Breast epithelium (tissue), 4 donors: Measurements from ENCODE around the gene CDH23. TPM values are rescaled to one million over a fixed set of nuclear protein-coding genes. Genes with fewer than 3 reads are reported as not detected.

Experiments
- DNase-seq, 2 donors: peaks; one replicate each; pipeline ENCODE4 v3.0.0-alpha.2; 2019; ENCODE audit warnings: low spot score in 2 of 2
- H3K27ac ChIP-seq, 2 donors: fragments of 200-600 bp; sonication (generic) in 1 of 2; one replicate each; pipeline ENCODE4 v1.5.1; 2016 to 2019; ENCODE audit warnings: mild to moderate bottlenecking in 1 of 2
- H3K27me3 ChIP-seq, 2 donors: fragments of 200-600 bp; sonication (generic) in 1 of 2; one replicate each; pipeline versions ENCODE4 v1.5.1 to v1.6.0; 2017 to 2019; ENCODE audit warnings: control low read depth in 1 of 2, mild to moderate bottlenecking in 1 of 2
- H3K36me3 ChIP-seq: fragments of 200-600 bp; one replicate; pipeline ENCODE4 v1.5.1; 2019
- H3K4me1 ChIP-seq, 2 donors: fragments of 200-600 bp; sonication (generic); one replicate each; pipeline ENCODE4 v1.5.1; 2016 to 2019; ENCODE audit warnings: control low read depth in 1 of 2
- H3K4me3 ChIP-seq, 3 donors: fragments of 200-600 bp; sonication (generic); 1 replicate in 2 of 3; 2 replicates in 1 of 3; pipeline ENCODE4 v1.5.1; 2016 to 2019; ENCODE audit warnings: mild to moderate bottlenecking in 3 of 3, moderate library complexity in 2 of 3
- H3K9me3 ChIP-seq, 2 donors: fragments of 200-600 bp; sonication (generic) in 1 of 2; one replicate each; pipeline ENCODE4 v1.5.1; 2016 to 2019; ENCODE audit warnings: control low read depth in 1 of 2
- CTCF ChIP-seq, 3 donors: fragments of 450-650 bp; IDR thresholded peaks; one replicate each; pipeline ENCODE4 v1.5.1; 2016 to 2017; ENCODE audit warnings: antibody characterized with exemption in 3 of 3, mild to moderate bottlenecking in 3 of 3, moderate library complexity in 3 of 3
- POLR2A ChIP-seq: fragments of 450-650 bp; IDR thresholded peaks from one replicate; pipeline ENCODE4 v1.6.1; 2016; ENCODE audit warnings: antibody characterized with exemption, mild to moderate bottlenecking, moderate library complexity
- POLR2AphosphoS5 ChIP-seq, 3 donors: sonication (generic); formaldehyde crosslinking; IDR thresholded peaks; one replicate each; pipeline ENCODE4 v1.6.1; 2017; ENCODE audit warnings: antibody characterized with exemption in 3 of 3
- intact Hi-C: fragments of 100-400 bp; cut with DNase I; formaldehyde crosslinking; loops from one replicate; pipeline ENCODE4 v1.15.1; 2023; ENCODE audit warnings: low total_unique reads
- total RNA-seq, 3 donors: library from RNA; depleted of rRNA; stranded (reverse); fragments of >200 nt; gene quantifications; one replicate each; pipeline ENCODE4 v1.1.0, GENCODE V29; 2016

CDH23 gene
- total RNA-seq, 3 donors from 2014 or later = 8.5 to 13.8 (median 11.6) TPM

- no peaks in the 10 kb centered on the region for H3K4me1 ChIP-seq
- DNase-seq = no peak
- H3K9me3 ChIP-seq = no peaks in the 10 kb centered on the region
- H3K27me3 ChIP-seq = no peaks in the 10 kb centered on the region
- H3K36me3 ChIP-seq = no peaks in the 10 kb centered on the region
- no peak for TF ChIP-seq CTCF (IDR thresholded peaks at IDR 0.05)
- TF ChIP-seq POLR2A = no peak
- TF ChIP-seq POLR2AphosphoS5 (IDR thresholded peaks at IDR 0.05) = no peak
- intact Hi-C loops = no loop called here
- H3K4me3 ChIP-seq = no peak overlapping the region
- no peak overlapping the region for H3K27ac ChIP-seq
These were observed 230.7 kb downstream of the CDH23 start for GRCh38 chr10:71627230-71627939.

DNA sequence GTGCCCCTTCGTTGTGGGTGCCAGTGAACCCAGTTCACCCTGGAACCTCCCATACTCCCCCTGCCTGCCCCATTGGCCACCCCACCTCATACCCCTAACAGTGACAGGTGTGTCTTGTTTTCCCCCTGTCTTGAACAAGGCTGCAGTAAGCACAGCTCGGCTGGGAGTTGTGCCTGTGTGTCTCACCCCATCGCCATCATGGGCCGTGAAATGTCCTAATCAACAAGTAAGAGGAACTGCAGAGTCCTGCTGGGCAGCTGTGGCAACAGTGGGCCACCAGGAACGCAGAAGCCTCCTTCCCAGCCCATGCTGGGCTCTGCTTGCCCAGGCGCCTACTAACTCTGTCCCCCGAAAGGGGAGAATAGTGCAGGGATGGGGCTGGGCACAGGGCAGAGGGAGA, 231.2 kb downstream of the CDH23 start:
- Histone ChIP-seq H3K36me3 (no peaks in the 10 kb centered on the region), H3K27ac (no peak overlapping the region), H3K27me3 (no peaks in the 10 kb centered on the region), H3K4me3 (no peak overlapping the region), H3K9me3 (no peaks in the 10 kb centered on the region), H3K4me1 (no peaks in the 10 kb centered on the region)
- no peak for DNase-seq
- intact Hi-C loops = no loop called here
- TF ChIP-seq POLR2A (no peak), POLR2AphosphoS5 (IDR thresholded peaks at IDR 0.05) (no peak), CTCF (IDR thresholded peaks at IDR 0.05) (no peak)

DNA sequence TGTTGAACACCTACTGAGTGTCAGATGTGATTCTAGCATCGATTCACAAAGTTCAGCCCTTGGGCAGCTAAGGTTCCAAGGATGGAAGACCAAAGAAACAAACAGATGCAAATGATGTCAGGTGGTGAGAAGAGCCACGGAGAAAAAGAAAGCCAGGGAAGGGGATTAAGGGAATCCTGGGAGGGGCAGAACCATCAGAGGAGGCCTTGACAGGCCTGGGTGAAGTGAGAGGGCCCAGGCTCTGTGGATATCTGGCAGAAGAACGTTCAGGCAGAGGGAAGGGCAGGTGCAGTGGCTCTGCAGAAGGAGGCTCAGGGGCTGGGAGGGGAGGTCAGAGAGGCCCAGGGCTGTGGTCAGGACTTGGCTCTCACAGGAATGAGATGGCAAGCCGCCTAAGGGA, 232.4 kb downstream of the CDH23 start:
- no peaks in the 10 kb centered on the region for H3K9me3 ChIP-seq
- H3K4me3 ChIP-seq = no peak overlapping the region
- H3K27me3 ChIP-seq = no peaks in the 10 kb centered on the region
- no peak for DNase-seq
- no peaks in the 10 kb centered on the region for H3K4me1 ChIP-seq
- no peak overlapping the region for H3K27ac ChIP-seq
- intact Hi-C loops = no loop called here
- H3K36me3 ChIP-seq = no peaks in the 10 kb centered on the region
- no peak for TF ChIP-seq POLR2AphosphoS5 (IDR thresholded peaks at IDR 0.05)
- no peak for TF ChIP-seq POLR2A
- no peak for TF ChIP-seq CTCF (IDR thresholded peaks at IDR 0.05)

GRCh38 chr10:71630168-71630567, 233.4 kb downstream of the CDH23 start:
- DNase-seq = no peak
- no peaks in the 10 kb centered on the region for H3K27me3 ChIP-seq
- no peak overlapping the region for H3K27ac ChIP-seq
- H3K9me3 ChIP-seq = no peaks in the 10 kb centered on the region
- intact Hi-C loops = no loop called here
- no peaks in the 10 kb centered on the region for H3K4me1 ChIP-seq
- no peak overlapping the region for H3K4me3 ChIP-seq
- no peaks in the 10 kb centered on the region for H3K36me3 ChIP-seq
- TF ChIP-seq POLR2AphosphoS5 (IDR thresholded peaks at IDR 0.05) (no peak), CTCF (IDR thresholded peaks at IDR 0.05) (no peak)

DNA sequence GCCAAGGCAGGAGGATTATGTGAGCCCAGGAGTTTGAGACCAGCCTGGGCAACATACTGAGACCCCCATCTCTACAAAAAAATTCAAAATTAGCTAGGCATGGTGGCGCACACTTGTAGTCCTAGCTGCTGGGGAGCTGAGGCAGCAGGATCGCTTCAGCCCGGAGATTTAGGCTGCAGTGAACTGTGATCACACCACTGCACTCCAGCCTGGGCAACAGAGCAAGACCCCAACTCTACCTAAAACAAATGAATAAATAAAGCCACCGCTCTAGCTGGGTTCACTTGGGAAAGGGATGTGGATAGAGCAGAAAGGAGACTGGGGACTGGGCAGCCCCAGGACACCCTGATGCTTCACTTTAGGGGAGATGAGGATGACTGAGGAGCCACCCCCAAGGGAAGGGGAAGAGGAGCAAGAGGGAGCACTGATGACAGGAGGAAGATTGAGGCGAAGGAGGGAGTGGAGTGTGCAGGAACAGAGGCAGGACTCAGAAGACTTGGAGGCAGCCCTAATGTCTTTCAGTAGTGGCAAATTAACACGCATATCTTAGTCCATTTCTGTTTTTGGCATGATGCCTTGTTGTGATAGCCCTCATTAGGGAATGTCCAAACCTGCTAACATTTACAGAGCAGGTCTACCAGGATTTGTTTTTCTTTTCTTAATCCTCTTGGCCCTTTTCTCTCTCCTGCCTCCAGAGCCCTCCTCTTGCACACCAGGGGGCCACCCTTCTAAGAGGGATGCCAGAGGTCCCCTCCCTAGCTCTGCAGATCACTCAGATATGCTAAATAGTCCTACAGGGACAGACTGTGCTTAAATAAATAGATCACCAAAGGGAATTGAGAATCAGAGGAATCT, 234.5 kb downstream of the CDH23 start:
- no peaks in the 10 kb centered on the region for H3K27me3 ChIP-seq
- no peak overlapping the region for H3K27ac ChIP-seq
- no peaks in the 10 kb centered on the region for H3K4me1 ChIP-seq
- no peak for DNase-seq
- intact Hi-C loops = no loop called here
- H3K4me3 ChIP-seq = no peak overlapping the region
- no peaks in the 10 kb centered on the region for H3K9me3 ChIP-seq
- TF ChIP-seq POLR2A (no peak), CTCF (IDR thresholded peaks at IDR 0.05) (no peak), POLR2AphosphoS5 (IDR thresholded peaks at IDR 0.05) (no peak)
- no peaks in the 10 kb centered on the region for H3K36me3 ChIP-seq
